ENCODE results near the gene FBP2.

DNA sequence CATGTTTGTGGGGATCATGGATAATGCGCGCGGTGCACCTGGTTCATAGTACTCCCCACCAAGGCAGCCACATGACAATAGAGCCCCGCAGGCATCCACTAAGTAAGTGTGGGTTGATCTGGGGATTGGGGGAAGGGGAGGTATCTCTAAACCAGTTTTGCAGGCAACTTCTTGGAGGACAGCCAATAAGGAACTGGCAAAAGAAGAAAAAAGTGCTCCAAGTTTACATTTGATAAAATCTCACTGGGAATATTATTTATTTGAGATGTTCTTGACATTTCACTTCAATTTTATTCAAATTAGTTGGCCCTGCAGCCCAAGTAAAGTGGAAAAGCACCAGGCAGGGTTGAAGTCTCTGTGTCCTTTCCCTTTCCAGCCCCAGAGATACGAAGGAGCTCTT is 37.2 kb upstream of the FBP2 start:
- TF ChIP-seq, protein P1, sequence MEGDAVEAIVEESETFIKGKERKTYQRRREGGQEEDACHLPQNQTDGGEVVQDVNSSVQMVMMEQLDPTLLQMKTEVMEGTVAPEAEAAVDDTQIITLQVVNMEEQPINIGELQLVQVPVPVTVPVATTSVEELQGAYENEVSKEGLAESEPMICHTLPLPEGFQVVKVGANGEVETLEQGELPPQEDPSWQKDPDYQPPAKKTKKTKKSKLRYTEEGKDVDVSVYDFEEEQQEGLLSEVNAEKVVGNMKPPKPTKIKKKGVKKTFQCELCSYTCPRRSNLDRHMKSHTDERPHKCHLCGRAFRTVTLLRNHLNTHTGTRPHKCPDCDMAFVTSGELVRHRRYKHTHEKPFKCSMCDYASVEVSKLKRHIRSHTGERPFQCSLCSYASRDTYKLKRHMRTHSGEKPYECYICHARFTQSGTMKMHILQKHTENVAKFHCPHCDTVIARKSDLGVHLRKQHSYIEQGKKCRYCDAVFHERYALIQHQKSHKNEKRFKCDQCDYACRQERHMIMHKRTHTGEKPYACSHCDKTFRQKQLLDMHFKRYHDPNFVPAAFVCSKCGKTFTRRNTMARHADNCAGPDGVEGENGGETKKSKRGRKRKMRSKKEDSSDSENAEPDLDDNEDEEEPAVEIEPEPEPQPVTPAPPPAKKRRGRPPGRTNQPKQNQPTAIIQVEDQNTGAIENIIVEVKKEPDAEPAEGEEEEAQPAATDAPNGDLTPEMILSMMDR (IDR thresholded peaks at IDR 0.05; ENCODE audit: insufficient read depth, low read length), result no peak
- TF ChIP-seq, protein P2, sequence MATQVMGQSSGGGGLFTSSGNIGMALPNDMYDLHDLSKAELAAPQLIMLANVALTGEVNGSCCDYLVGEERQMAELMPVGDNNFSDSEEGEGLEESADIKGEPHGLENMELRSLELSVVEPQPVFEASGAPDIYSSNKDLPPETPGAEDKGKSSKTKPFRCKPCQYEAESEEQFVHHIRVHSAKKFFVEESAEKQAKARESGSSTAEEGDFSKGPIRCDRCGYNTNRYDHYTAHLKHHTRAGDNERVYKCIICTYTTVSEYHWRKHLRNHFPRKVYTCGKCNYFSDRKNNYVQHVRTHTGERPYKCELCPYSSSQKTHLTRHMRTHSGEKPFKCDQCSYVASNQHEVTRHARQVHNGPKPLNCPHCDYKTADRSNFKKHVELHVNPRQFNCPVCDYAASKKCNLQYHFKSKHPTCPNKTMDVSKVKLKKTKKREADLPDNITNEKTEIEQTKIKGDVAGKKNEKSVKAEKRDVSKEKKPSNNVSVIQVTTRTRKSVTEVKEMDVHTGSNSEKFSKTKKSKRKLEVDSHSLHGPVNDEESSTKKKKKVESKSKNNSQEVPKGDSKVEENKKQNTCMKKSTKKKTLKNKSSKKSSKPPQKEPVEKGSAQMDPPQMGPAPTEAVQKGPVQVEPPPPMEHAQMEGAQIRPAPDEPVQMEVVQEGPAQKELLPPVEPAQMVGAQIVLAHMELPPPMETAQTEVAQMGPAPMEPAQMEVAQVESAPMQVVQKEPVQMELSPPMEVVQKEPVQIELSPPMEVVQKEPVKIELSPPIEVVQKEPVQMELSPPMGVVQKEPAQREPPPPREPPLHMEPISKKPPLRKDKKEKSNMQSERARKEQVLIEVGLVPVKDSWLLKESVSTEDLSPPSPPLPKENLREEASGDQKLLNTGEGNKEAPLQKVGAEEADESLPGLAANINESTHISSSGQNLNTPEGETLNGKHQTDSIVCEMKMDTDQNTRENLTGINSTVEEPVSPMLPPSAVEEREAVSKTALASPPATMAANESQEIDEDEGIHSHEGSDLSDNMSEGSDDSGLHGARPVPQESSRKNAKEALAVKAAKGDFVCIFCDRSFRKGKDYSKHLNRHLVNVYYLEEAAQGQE (IDR thresholded peaks at IDR 0.05; ENCODE audit: insufficient replicate concordance, low read depth), result no peak
- no peak for TF ChIP-seq POLR2AphosphoS5 (IDR thresholded peaks at IDR 0.05; ENCODE audit: low read depth)
- no peak for TF ChIP-seq SPI1 (IDR thresholded peaks at IDR 0.05; ENCODE audit: borderline replicate concordance, low read depth)
